KMS-11 (cell line): ENCODE measurements around the gene RSBN1.

ENCODE experiments used
- H2AFZ ChIP-seq: fragments of 200-600 bp; sonication (generic); 2 replicates; pipeline ENCODE4 v1.6.1; 2016; ENCODE audit warnings: antibody characterized with exemption, mixed run types, low read depth
- H3K27ac ChIP-seq: fragments of 200-600 bp; sonication (generic); 2 replicates; pipeline ENCODE4 v1.6.1; 2016; ENCODE audit warnings: mild to moderate bottlenecking, mixed run types
- H3K27me3 ChIP-seq: fragments of 200-600 bp; sonication (generic); 2 replicates; pipeline ENCODE4 v1.6.1; 2017; ENCODE audit warnings: mild to moderate bottlenecking, low read depth, mixed run types, moderate library complexity; ENCODE audit not compliant: insufficient read depth
- H3K36me3 ChIP-seq: fragments of 200-600 bp; sonication (generic); 2 replicates; pipeline ENCODE4 v1.6.1; 2017; ENCODE audit warnings: mild to moderate bottlenecking, mixed run types; ENCODE audit not compliant: insufficient read depth
- H3K4me1 ChIP-seq: fragments of 200-600 bp; sonication (generic); 2 replicates; pipeline ENCODE4 v1.6.1; 2016; ENCODE audit warnings: mild to moderate bottlenecking, low read depth, mixed run types; ENCODE audit not compliant: poor library complexity, severe bottlenecking
- H3K4me2 ChIP-seq: fragments of 200-600 bp; sonication (generic); 2 replicates; pipeline ENCODE4 v1.7.0; 2016; ENCODE audit warnings: mild to moderate bottlenecking, mixed run types
- H3K4me3 ChIP-seq: fragments of 200-600 bp; sonication (generic); IDR thresholded peaks from 2 replicates; pipeline ENCODE4 v1.6.1; 2017; ENCODE audit warnings: low read depth, low read length, mixed read lengths; ENCODE audit not compliant: insufficient read depth
- H3K79me2 ChIP-seq: fragments of 200-600 bp; sonication (generic); 2 replicates; pipeline ENCODE4 v1.6.1; 2016; ENCODE audit warnings: low read depth, mixed run types; ENCODE audit not compliant: insufficient read depth
- H3K9ac ChIP-seq: fragments of 200-600 bp; sonication (generic); 2 replicates; pipeline ENCODE4 v1.6.1; 2016; ENCODE audit warnings: mild to moderate bottlenecking, mixed run types
- H4K20me1 ChIP-seq: fragments of 200-600 bp; sonication (generic); 2 replicates; pipeline ENCODE4 v1.6.1; 2016; ENCODE audit warnings: mild to moderate bottlenecking, mixed run types; ENCODE audit not compliant: insufficient read depth
- CTCF ChIP-seq: fragments of 200-600 bp; sonication (generic); conservative IDR thresholded peaks from 2 replicates; pipeline ENCODE4 v1.6.1; 2017; ENCODE audit warnings: low read depth, mild to moderate bottlenecking, antibody characterized with exemption, low read length, moderate library complexity, mixed read lengths

The RSBN1 gene

GRCh38 chr1:113792471-113792870 is 19.8 kb downstream of the RSBN1 start:
- Histone ChIP-seq H4K20me1 (no peaks in the 10 kb centered on the region), H3K9ac (no peak overlapping the region), H3K4me2 (no peak overlapping the region), H3K36me3 (no peaks in the 10 kb centered on the region), H3K27ac (no peak overlapping the region), H3K27me3 (no peaks in the 10 kb centered on the region), H3K4me1 (peaks cover 5% of the 10 kb centered on the region), H2AFZ (no peak overlapping the region), H3K79me2 (no peaks in the 10 kb centered on the region), H3K4me3 (no peak overlapping the region)
- no peak for TF ChIP-seq CTCF

- H3K36me3 ChIP-seq, result no peaks in the 10 kb centered on the region
- H3K79me2 ChIP-seq, result no peaks in the 10 kb centered on the region; the same call in 1 of the 2 replicates
- H3K9ac ChIP-seq, result no peak overlapping the region
Measured at GRCh38 chr1:113788802-113789201, 23.5 kb downstream of the RSBN1 start.

GRCh38 chr1:113787663-113788062 is 24.6 kb downstream of the RSBN1 start:
- H3K27me3 ChIP-seq, result no peaks in the 10 kb centered on the region
- H3K4me1 ChIP-seq, result peaks cover 53% of the 10 kb centered on the region
- no peak overlapping the region for H3K27ac ChIP-seq
- H3K79me2 ChIP-seq, result no peaks in the 10 kb centered on the region; the same call in 1 of the 2 replicates
- no peak for TF ChIP-seq CTCF
- no peak overlapping the region for H3K9ac ChIP-seq
- H4K20me1 ChIP-seq, result no peaks in the 10 kb centered on the region
- H3K4me2 ChIP-seq, result no peak overlapping the region
- no peak overlapping the region for H3K4me3 ChIP-seq
- H2AFZ ChIP-seq, result no peak overlapping the region
- no peaks in the 10 kb centered on the region for H3K36me3 ChIP-seq

More at GRCh38 chr1:113788802-113789201, 23.5 kb downstream of the RSBN1 start:
- no peak overlapping the region for H3K4me2 ChIP-seq
- no peak overlapping the region for H3K27ac ChIP-seq
- H2AFZ ChIP-seq, result no peak overlapping the region
- H3K4me1 ChIP-seq, result peaks cover 41% of the 10 kb centered on the region
- no peaks in the 10 kb centered on the region for H4K20me1 ChIP-seq
- TF ChIP-seq CTCF, result no peak
- no peak overlapping the region for H3K4me3 ChIP-seq
- H3K27me3 ChIP-seq, result no peaks in the 10 kb centered on the region

GRCh38 chr1:113786069-113786468 is 26.2 kb downstream of the RSBN1 start:
- H3K27ac ChIP-seq, result no peak overlapping the region
- H3K27me3 ChIP-seq, result no peaks in the 10 kb centered on the region
- H3K9ac ChIP-seq, result no peak overlapping the region
- H3K36me3 ChIP-seq, result no peaks in the 10 kb centered on the region
- TF ChIP-seq CTCF, result no peak
- no peak overlapping the region for H2AFZ ChIP-seq
- H3K4me2 ChIP-seq, result peak overlapping the region; percentile 29
- H3K4me3 ChIP-seq, result no peak overlapping the region
- H3K79me2 ChIP-seq, result no peaks in the 10 kb centered on the region; the same call in 1 of the 2 replicates
- H4K20me1 ChIP-seq, result 0 out of 2 replicates have a peak, but pooled peaks cover 3% of the 10 kb centered on the region
- peaks cover 69% of the 10 kb centered on the region for H3K4me1 ChIP-seq
